SHP77 (cell line): Measurements from ENCODE around the gene TMEM233.

Experiments
- DNase-seq, 2 experiments: peaks; one replicate each; lab custom pipeline; 2025; lab: John Stamatoyannopoulos, UW

The TMEM233 gene

GRCh38 chr12:119593578-119594398 lies at the start of gene TMEM233:
TSS of gene TMEM233 (plus strand) at chr12:119593774. CDS start at chr12:119593849, 75 bp downstream.
- DNase-seq, result no peak

- DNase-seq, result peak; percentile 49 to 71
These were observed 48.6 kb upstream of the TMEM233 start for GRCh38 chr12:119544765-119545625.

GRCh38 chr12:119546340-119546739 lies 47.2 kb upstream of the TMEM233 start:
- DNase-seq, result no peak

- no peak for DNase-seq
These were observed 46.6 kb upstream of the TMEM233 start for GRCh38 chr12:119547001-119547400.

GRCh38 chr12:119556854-119557253 lies 36.7 kb upstream of the TMEM233 start:
- no peak for DNase-seq

GRCh38 chr12:119565404-119565803 lies 28.2 kb upstream of the TMEM233 start:
- DNase-seq, result no peak

- no peak for DNase-seq
These were observed 22.8 kb upstream of the TMEM233 start for GRCh38 chr12:119570771-119571170.

GRCh38 chr12:119573086-119573485 lies 20.5 kb upstream of the TMEM233 start:
- DNase-seq, result no peak

- DNase-seq, result no peak
These were observed 19.3 kb upstream of the TMEM233 start for GRCh38 chr12:119574255-119574654.

- no peak for DNase-seq
These were observed 17.3 kb upstream of the TMEM233 start for GRCh38 chr12:119576118-119576810.

GRCh38 chr12:119576915-119577314 lies 16.7 kb upstream of the TMEM233 start:
- no peak for DNase-seq

GRCh38 chr12:119578112-119578511 lies 15.5 kb upstream of the TMEM233 start:
- DNase-seq, result no peak

GRCh38 chr12:119589097-119589496 lies 4.5 kb upstream of the TMEM233 start:
- DNase-seq, result no peak

- no peak for DNase-seq
These were observed 3.9 kb upstream of the TMEM233 start for GRCh38 chr12:119589634-119590033.

GRCh38 chr12:119592232-119592631 lies 1.3 kb upstream of the TMEM233 start:
- DNase-seq, result no peak

GRCh38 chr12:119594399-119594730 lies 791 bp downstream of the TMEM233 start:
- DNase-seq, result no peak

- DNase-seq, result no peak
These were observed 1.3 kb downstream of the TMEM233 start for GRCh38 chr12:119594772-119595445.

GRCh38 chr12:119598159-119598558 lies 4.6 kb downstream of the TMEM233 start:
- no peak for DNase-seq

- DNase-seq, result no peak
These were observed 8.5 kb downstream of the TMEM233 start for GRCh38 chr12:119601877-119602733.

- DNase-seq, result no peak
These were observed 9.1 kb downstream of the TMEM233 start for GRCh38 chr12:119602734-119603094.

- no peak for DNase-seq
These were observed 10.2 kb downstream of the TMEM233 start for GRCh38 chr12:119603767-119604166.
